Loucy (cell line): ENCODE measurements around the gene RFC4.
"Not testable (repeated sequence)": the region's sequence is repeated elsewhere in the genome, so short reads cannot be mapped to it uniquely, and the experiment has no call there.

ENCODE experiments used
- H2AFZ ChIP-seq: fragments of 200-600 bp; sonication (generic); 2 replicates; pipeline ENCODE4 v1.6.0; 2016; ENCODE audit warnings: antibody characterized with exemption, mild to moderate bottlenecking, low read length, moderate library complexity
- H3F3A ChIP-seq: fragments of 200-600 bp; 2 replicates; pipeline ENCODE4 v1.6.0; 2016; ENCODE audit warnings: antibody characterized with exemption, low read depth, mild to moderate bottlenecking
- H3K27me3 ChIP-seq: fragments of 200-600 bp; sonication (generic); 2 replicates; pipeline ENCODE4 v1.6.1; 2014; ENCODE audit warnings: low read length, mild to moderate bottlenecking; ENCODE audit not compliant: insufficient read depth, poor library complexity, severe bottlenecking
- H3K36me3 ChIP-seq: fragments of 200-600 bp; sonication (generic); 2 replicates; pipeline ENCODE4 v1.6.1; 2016; ENCODE audit warnings: low read length; ENCODE audit not compliant: insufficient read depth
- H3K4me1 ChIP-seq: fragments of 200-600 bp; sonication (generic); 2 replicates; pipeline ENCODE4 v1.5.1; 2014; ENCODE audit warnings: low read length, mild to moderate bottlenecking; ENCODE audit not compliant: insufficient read depth, poor library complexity, severe bottlenecking
- H3K4me2 ChIP-seq: fragments of 200-600 bp; sonication (generic); 2 replicates; pipeline ENCODE4 v1.6.0; 2014; ENCODE audit warnings: antibody characterized with exemption, low read length, low read depth, mild to moderate bottlenecking; ENCODE audit not compliant: poor library complexity, severe bottlenecking
- H3K4me3 ChIP-seq: fragments of 200-600 bp; sonication (generic); 2 replicates; pipeline ENCODE4 v1.5.1; 2014; ENCODE audit warnings: low read length, mild to moderate bottlenecking, mixed read lengths; ENCODE audit not compliant: poor library complexity, severe bottlenecking
- H3K79me2 ChIP-seq: fragments of 200-600 bp; sonication (generic); 2 replicates; pipeline ENCODE4 v1.6.1; 2014; ENCODE audit warnings: low read length; ENCODE audit not compliant: insufficient read depth
- H3K9ac ChIP-seq: fragments of 200-600 bp; sonication (generic); 2 replicates; pipeline ENCODE4 v1.6.0; 2014; ENCODE audit warnings: mild to moderate bottlenecking, low read depth, low read length, moderate library complexity; ENCODE audit not compliant: poor library complexity, severe bottlenecking
- H3K9me2 ChIP-seq: fragments of 200-600 bp; sonication (generic); replicated peaks from 2 replicates; pipeline ENCODE4 v1.6.1; 2016; ENCODE audit warnings: low read depth, low read length, mixed read lengths
- H3K9me3 ChIP-seq: fragments of 200-600 bp; sonication (generic); 2 replicates; pipeline ENCODE4 v1.6.1; 2014; ENCODE audit warnings: mild to moderate bottlenecking, antibody characterized with exemption, low read length, low read depth; ENCODE audit not compliant: insufficient read depth
- H4K20me1 ChIP-seq: fragments of 200-600 bp; sonication (generic); 2 replicates; pipeline ENCODE4 v1.6.0; 2014; ENCODE audit warnings: antibody characterized with exemption, low read length, mild to moderate bottlenecking; ENCODE audit not compliant: insufficient read depth, poor library complexity, severe bottlenecking
- CTCF ChIP-seq: fragments of 200-600 bp; sonication (generic); conservative IDR thresholded peaks from 2 replicates; pipeline ENCODE4 v1.5.1; 2014; ENCODE audit warnings: mild to moderate bottlenecking, antibody characterized with exemption, low read length
- EZH2phosphoT487 ChIP-seq: fragments of 200-600 bp; IDR thresholded peaks from 2 replicates; pipeline ENCODE4 v1.6.1; 2018; ENCODE audit warnings: antibody characterized with exemption, mild to moderate bottlenecking, moderate library complexity, borderline replicate concordance

RFC4 gene

DNA sequence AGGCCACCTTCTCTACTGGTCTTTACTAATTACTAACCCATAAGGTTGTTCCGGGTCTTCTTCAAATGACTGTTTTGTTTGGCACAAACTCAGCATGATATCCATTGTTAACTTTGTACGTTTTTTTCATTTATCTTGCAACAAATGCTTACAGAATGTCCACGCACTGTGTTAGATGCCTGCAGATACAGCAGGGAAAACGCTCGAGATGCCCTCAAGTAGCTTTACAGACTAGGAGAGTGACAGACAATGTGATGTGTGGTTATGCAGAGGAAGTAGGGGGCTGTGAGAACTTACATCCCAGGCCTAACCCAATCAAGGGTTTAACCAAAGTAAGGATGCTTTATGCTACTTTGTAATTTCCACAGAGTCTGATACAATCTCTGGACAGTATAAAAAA lies 949 bp upstream of the RFC4 start:
- Histone ChIP-seq H3K4me1 (peaks cover 27% of the 10 kb centered on the region), H3K9me2 (no peaks in the 10 kb centered on the region), H3K4me2 (peak overlapping the region; percentile 80), H3K27me3 (no peaks in the 10 kb centered on the region), H3K36me3 (no peaks in the 10 kb centered on the region; the same call in 1 of the 2 replicates), H3F3A (no peaks in the 10 kb centered on the region), H3K79me2 (peaks cover 40% of the 10 kb centered on the region), H3K4me3 (peak overlapping the region; percentile 79), H2AFZ (peak overlapping the region; percentile 83), H3K9me3 (no peaks in the 10 kb centered on the region), H4K20me1 (peaks cover 4% of the 10 kb centered on the region), H3K9ac (peak overlapping the region; percentile 92)
- TF ChIP-seq EZH2phosphoT487 = no peak
- TF ChIP-seq CTCF = no peak

DNA sequence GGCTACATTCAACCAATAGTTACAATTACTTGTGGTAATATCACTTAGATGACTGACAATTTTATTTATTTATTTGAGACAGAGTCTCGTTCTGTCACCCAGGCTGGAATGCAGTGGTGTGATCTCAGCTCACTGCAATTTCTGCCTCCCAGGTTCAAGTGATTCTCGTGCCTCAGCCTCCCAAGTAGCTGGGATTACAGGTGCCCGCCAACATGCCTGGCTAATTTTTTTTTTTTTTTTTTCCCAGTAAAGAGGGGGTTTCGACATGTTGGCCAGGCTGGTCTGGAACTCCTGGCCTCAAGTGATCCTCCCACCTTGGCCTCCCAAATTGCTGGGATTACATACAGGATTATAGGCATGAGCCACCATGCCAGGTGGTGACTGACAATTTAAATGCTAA lies 2.8 kb downstream of the RFC4 start:
- H3K36me3 ChIP-seq = peaks cover 10% of the 10 kb centered on the region; the same call in 1 of the 2 replicates
- H3K27me3 ChIP-seq, H3K9me3 ChIP-seq, H3K4me3 ChIP-seq, H3K4me2 ChIP-seq, H2AFZ ChIP-seq, H3F3A ChIP-seq, H3K9ac ChIP-seq, H3K9me2 ChIP-seq: not testable (repeated sequence)
- peaks cover 45% of the 10 kb centered on the region for H3K4me1 ChIP-seq
- peaks cover 65% of the 10 kb centered on the region for H3K79me2 ChIP-seq
- H4K20me1 ChIP-seq = peaks cover 15% of the 10 kb centered on the region

- H3K4me3 ChIP-seq = no peak overlapping the region
- no peak overlapping the region for H2AFZ ChIP-seq
- H3K79me2 ChIP-seq = peaks cover 73% of the 10 kb centered on the region
- H4K20me1 ChIP-seq = peaks cover 22% of the 10 kb centered on the region
- no peaks in the 10 kb centered on the region for H3K9me2 ChIP-seq
- TF ChIP-seq CTCF (no peak), EZH2phosphoT487 (no peak)
- no peaks in the 10 kb centered on the region for H3K27me3 ChIP-seq
- H3K9ac ChIP-seq = no peak overlapping the region
- no peaks in the 10 kb centered on the region for H3K9me3 ChIP-seq
- H3K4me1 ChIP-seq = peaks cover 49% of the 10 kb centered on the region
- H3K4me2 ChIP-seq = no peak overlapping the region
- H3K36me3 ChIP-seq = peaks cover 17% of the 10 kb centered on the region; the same call in 1 of the 2 replicates
- no peaks in the 10 kb centered on the region for H3F3A ChIP-seq
Observed at GRCh38 chr3:186802701-186803100, 3.6 kb downstream of the RFC4 start.

- peaks cover 34% of the 10 kb centered on the region for H3K4me1 ChIP-seq
- no peaks in the 10 kb centered on the region for H3K27me3 ChIP-seq
- H3K4me3 ChIP-seq = no peak overlapping the region
- peaks cover 72% of the 10 kb centered on the region for H3K79me2 ChIP-seq
- H3F3A ChIP-seq = no peaks in the 10 kb centered on the region
- no peaks in the 10 kb centered on the region for H3K9me3 ChIP-seq
- H2AFZ ChIP-seq = no peak overlapping the region
- H3K9ac ChIP-seq = no peak overlapping the region
- H3K9me2 ChIP-seq = no peaks in the 10 kb centered on the region
- H4K20me1 ChIP-seq = peaks cover 27% of the 10 kb centered on the region
- H3K36me3 ChIP-seq = peaks cover 32% of the 10 kb centered on the region; the same call in 1 of the 2 replicates
- TF ChIP-seq EZH2phosphoT487 (no peak), CTCF (no peak)
- peak overlapping the region; percentile 8 for H3K4me2 ChIP-seq
Observed at GRCh38 chr3:186800285-186800684, 6.0 kb downstream of the RFC4 start.
